K562 (cell line): ENCODE data around the gene TWSG1. TPM values are rescaled to one million over a fixed set of nuclear protein-coding genes. Genes with fewer than 3 reads are reported as not detected.
A peak's percentile ranks its signal among the peaks of the same experiment; 100 is the strongest.

ENCODE experiments used
- IFI16 ChIP-seq: fragments of 250-450 bp; sonication (Bioruptor Pico); IDR thresholded peaks from 2 replicates; pipeline ENCODE4 v2.1.2; 2022; ENCODE audit warnings: mild to moderate bottlenecking, inconsistent platforms
- NCOA1 ChIP-seq: fragments of 450-650 bp; IDR thresholded peaks from 2 replicates; pipeline ENCODE4 v1.6.1; 2016; ENCODE audit warnings: low read depth
- RB1 ChIP-seq: fragments of 450-650 bp; IDR thresholded peaks from 2 replicates; pipeline ENCODE4 v1.6.1; 2017; ENCODE audit warnings: low read depth, mild to moderate bottlenecking
- ZBTB11 ChIP-seq, 3 experiments: fragments of 200-800 bp in 1 of 3; fragments of 250-450 bp in 1 of 3; fragments of 450-650 bp in 1 of 3; sonication (Bioruptor Pico) in 1 of 3; sonication (Bioruptor generic) in 1 of 3; formaldehyde crosslinking in 1 of 3; IDR thresholded peaks; 2 replicates each; pipeline versions ENCODE4 v1.6.1 to v1.8.0; 2016 to 2022; ENCODE audit warnings: mild to moderate bottlenecking in 2 of 3, missing genetic modification characterization in 2 of 3, missing compliant biosample characterization in 1 of 3, moderate library complexity in 1 of 3
- ZFPM2 ChIP-seq: fragments of 250-450 bp; sonication (Bioruptor Pico); IDR thresholded peaks from 2 replicates; pipeline ENCODE4 v1.5.1; 2022; ENCODE audit warnings: mild to moderate bottlenecking
- ZNF146 ChIP-seq: IDR thresholded peaks from one replicate; pipeline ENCODE4 v1.6.1; 2018; ENCODE audit warnings: missing compliant biosample characterization; ENCODE audit not compliant: unreplicated experiment
- ZNF280A ChIP-seq: fragments of 450-650 bp; IDR thresholded peaks from 2 replicates; pipeline ENCODE4 v1.6.1; 2018; ENCODE audit warnings: mild to moderate bottlenecking, low read depth; ENCODE audit not compliant: partially characterized antibody
- ZNF280B ChIP-seq: fragments of 250-450 bp; sonication (Bioruptor Pico); IDR thresholded peaks from 2 replicates; pipeline ENCODE4 v1.5.1; 2021; ENCODE audit warnings: mild to moderate bottlenecking
- ZNF318 ChIP-seq, 2 experiments: fragments of 450-650 bp; IDR thresholded peaks; 2 replicates each; pipeline ENCODE4 v1.6.1; 2016; ENCODE audit warnings: mild to moderate bottlenecking in 2 of 2, borderline replicate concordance in 1 of 2, low read depth in 1 of 2, moderate library complexity in 1 of 2
- ZNF436 ChIP-seq: fragments of 250-450, 450-650 bp; sonication (Bioruptor Pico); formaldehyde crosslinking; IDR thresholded peaks from 2 replicates; pipeline ENCODE4 v1.7.0; 2020; ENCODE audit warnings: mild to moderate bottlenecking
- polyA plus RNA-seq, 8 experiments: library from polyadenylated mRNA; depleted of rRNA in 4 of 8; stranded (reverse) in 5 of 8; unstranded in 3 of 8; fragments of >200 nt; fragmentation: Nextera tagmentation in 2 of 8; fragmentation: Illumina TruSeq in 1 of 8; extraction: Ambion mirVana in 2 of 8; extraction: Trizol in 1 of 8; gene quantifications; 2 replicates each; pipeline versions ENCODE4 v1.2.1 to v1.2.3, GENCODE V29; 2011 to 2014; ENCODE audit warnings: inconsistent platforms in 1 of 8, missing spikeins in 1 of 8
- total RNA-seq, 7 experiments: library from RNA; depleted of rRNA in 6 of 7; stranded (reverse); fragments of >200 nt in 6 of 7; fragmentation: Illumina TruSeq in 2 of 7; extraction: Trizol in 2 of 7; gene quantifications; 2 replicates each; pipeline versions ENCODE4 v1.2.1 to v1.2.3, GENCODE V29; 2011 to 2021; ENCODE audit warnings: low replicate concordance in 1 of 7

TWSG1 gene
- total and polyA plus RNA-seq, 9 of the 15 experiments (the other 6 are each of a cell fraction or from before 2014, with no cell fraction given): 10.4 to 37.2 (median 25.1) TPM

- no peak for TF ChIP-seq ZNF318 (IDR thresholded peaks at IDR 0.05; ENCODE audit: borderline replicate concordance in 1 of 2, low read depth in 1 of 2)
- TF ChIP-seq ZNF436 (CRISPR knock-in tag): no peak
- TF ChIP-seq RB1: 0 out of 2 replicates have a peak, but pooled peaks have one; percentile 2
- no peak for TF ChIP-seq ZNF280A
- no peak for TF ChIP-seq ZFPM2 (CRISPR knock-in tag)
- peak in 1 of 3 experiments; percentile 43; a peak in 1 of 6 replicates for TF ChIP-seq ZBTB11 (CRISPR knock-in tag; IDR thresholded peaks at IDR 0.05)
- TF ChIP-seq IFI16: no peak
- no peak for TF ChIP-seq ZNF146 (CRISPR knock-in tag)
- TF ChIP-seq ZNF280B: no peak
- no peak for TF ChIP-seq NCOA1
These were observed 13.5 kb upstream of the TWSG1 start (continued) for GRCh38 chr18:9321017-9321452.
